ENCODE data around the gene KRTAP2-2. TPM values are rescaled to one million over a fixed set of nuclear protein-coding genes. Genes with fewer than 3 reads are reported as not detected.

Gene KRTAP2-2
- total and polyA plus RNA-seq, 2 of the 13 experiments (the other 11 are each of a cell fraction or from before 2014, with no cell fraction given) = not detected

DNA sequence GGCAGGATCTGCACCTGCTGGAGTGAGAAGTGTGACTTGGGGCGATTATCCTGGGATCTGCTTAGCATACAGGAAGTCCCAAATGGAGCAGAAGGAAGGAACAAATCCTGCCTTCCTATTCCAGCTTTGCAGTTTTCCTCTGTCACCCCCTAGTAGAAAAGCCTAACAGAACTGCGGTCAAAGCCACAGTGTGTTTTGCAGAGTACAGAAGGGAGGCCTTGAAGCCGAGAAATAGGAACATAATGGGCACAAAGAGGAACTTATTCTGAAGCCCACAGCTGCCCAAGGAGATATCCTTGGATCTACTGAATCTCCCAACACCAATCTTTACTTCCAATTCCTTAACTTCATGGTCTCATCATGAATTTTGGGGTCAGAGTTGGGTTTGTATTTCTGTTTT, 36.5 kb downstream of the KRTAP2-2 start (continued):
- TF ChIP-seq MNT (IDR thresholded peaks at IDR 0.05) = no peak

DNA sequence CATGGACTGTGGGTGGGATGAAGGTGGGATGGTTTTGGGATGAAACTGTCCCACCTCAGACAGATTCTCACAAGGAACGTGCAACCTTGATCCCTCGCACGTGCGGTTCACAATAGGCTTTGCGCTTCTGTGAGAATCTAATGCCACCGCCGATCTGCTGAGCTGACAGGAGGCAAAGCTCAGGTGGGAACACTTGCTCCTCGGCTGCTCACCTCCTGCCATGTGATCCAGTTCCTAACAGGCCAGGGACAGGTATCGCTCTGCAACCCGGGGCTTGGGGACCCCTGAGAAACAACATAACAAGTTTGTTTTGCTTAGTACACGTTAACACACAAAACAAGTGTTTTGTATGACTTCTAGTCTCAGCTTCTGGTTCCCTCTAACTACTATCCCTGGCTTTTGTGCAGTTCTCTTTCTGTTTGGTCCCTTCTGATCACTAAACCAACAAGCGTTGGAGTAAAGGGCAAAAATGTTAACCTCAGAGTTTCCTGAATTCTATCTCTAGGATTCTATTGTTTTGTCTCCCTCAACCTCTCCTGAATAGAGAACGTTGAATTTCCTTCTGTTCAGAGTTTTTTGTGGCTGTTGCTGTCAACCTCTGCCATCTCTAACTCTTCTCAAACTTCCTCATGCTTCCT, 38.3 kb downstream of the KRTAP2-2 start:
- in situ Hi-C loops (cut with HindIII; ENCODE audit: extremely low pct_ligation_motif_present, low pct_unique_long_range_greater_than_20kb) = no loop called here
- TF ChIP-seq SOX6 (IDR thresholded peaks at IDR 0.05) (no peak), SOX6 (CRISPR knock-in tag; IDR thresholded peaks at IDR 0.05) (0 out of 2 replicates have a peak, but pooled peaks have one; percentile 25), AHR (CRISPR knock-in tag; IDR thresholded peaks at IDR 0.05) (no peak), ETV6 (CRISPR knock-in tag; conservative IDR thresholded peaks at IDR 0.05) (no peak), BCL6 (CRISPR knock-in tag; IDR thresholded peaks at IDR 0.05) (peak; percentile 57; the same call in 1 of the 2 replicates), SOX5 (CRISPR knock-in tag; IDR thresholded peaks at IDR 0.05; ENCODE audit: borderline replicate concordance) (peak; percentile 60; the same call in 1 of the 2 replicates), MIER3 (CRISPR knock-in tag; IDR thresholded peaks at IDR 0.05; ENCODE audit: borderline replicate concordance) (0 out of 2 replicates have a peak, but pooled peaks have one; percentile 15), ASH2L (IDR thresholded peaks at IDR 0.05; ENCODE audit: insufficient read length, low read depth, low read length) (peak; percentile 45), HNRNPH1 (optimal IDR thresholded peaks at IDR 0.05; ENCODE audit: low read depth, low read length) (no peak), HCFC1 (IDR thresholded peaks at IDR 0.05; ENCODE audit: low read depth, low read length) (no peak), SNRNP70 (IDR thresholded peaks at IDR 0.05; ENCODE audit: low read depth, low read length) (no peak), ELF3 (CRISPR knock-in tag; IDR thresholded peaks at IDR 0.05) (peak; percentile 23; the same call in 1 of the 2 replicates), ZNF792 (CRISPR knock-in tag; IDR thresholded peaks at IDR 0.05) (peak; percentile 54; the same call in 1 of the 2 replicates), SP5 (CRISPR knock-in tag; IDR thresholded peaks at IDR 0.05; ENCODE audit: borderline replicate concordance, low read depth) (no peak), SALL1 (CRISPR knock-in tag; IDR thresholded peaks at IDR 0.05) (peak; percentile 40; the same call in 1 of the 2 replicates), ZBTB1 (CRISPR knock-in tag; IDR thresholded peaks at IDR 0.05; ENCODE audit: borderline replicate concordance) (no peak), ZNF329 (CRISPR knock-in tag; IDR thresholded peaks at IDR 0.05; ENCODE audit: low read depth) (no peak), ZNF589 (CRISPR knock-in tag; conservative IDR thresholded peaks at IDR 0.05) (no peak), SOX13 (IDR thresholded peaks at IDR 0.05) (no peak), SOX13 (CRISPR knock-in tag; conservative IDR thresholded peaks at IDR 0.05 in 1 of 2, IDR thresholded peaks at IDR 0.05 in 1 of 2) (peak in 1 of 2 experiments; percentile 65; a peak in 2 of 4 replicates), ZKSCAN8 (CRISPR knock-in tag; IDR thresholded peaks at IDR 0.05; ENCODE audit: borderline replicate concordance) (no peak), HMGA1 (CRISPR knock-in tag; conservative IDR thresholded peaks at IDR 0.05) (no peak)
- TF ChIP-seq, protein P1, sequence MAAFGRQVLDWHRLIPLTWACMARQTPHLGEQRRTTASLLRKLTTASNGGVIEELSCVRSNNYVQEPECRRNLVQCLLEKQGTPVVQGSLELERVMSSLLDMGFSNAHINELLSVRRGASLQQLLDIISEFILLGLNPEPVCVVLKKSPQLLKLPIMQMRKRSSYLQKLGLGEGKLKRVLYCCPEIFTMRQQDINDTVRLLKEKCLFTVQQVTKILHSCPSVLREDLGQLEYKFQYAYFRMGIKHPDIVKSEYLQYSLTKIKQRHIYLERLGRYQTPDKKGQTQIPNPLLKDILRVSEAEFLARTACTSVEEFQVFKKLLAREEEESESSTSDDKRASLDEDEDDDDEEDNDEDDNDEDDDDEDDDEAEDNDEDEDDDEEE (CRISPR knock-in tag; IDR thresholded peaks at IDR 0.05) = no peak

More for the DNA sequence above, 38.3 kb downstream of the KRTAP2-2 start:
- Histone ChIP-seq H3K4me1 (ENCODE audit: insufficient read depth, low read length) (peaks cover 43% of the 10 kb centered on the region), H3K79me2 (ENCODE audit: insufficient read depth, low read length) (no peaks in the 10 kb centered on the region), H3K4me2 (ENCODE audit: low read depth, low read length) (peak overlapping the region; percentile 59), H3K27me3 (ENCODE audit: control insufficient read depth in 1 of 2, insufficient read depth in 2 of 2, low read length in 2 of 2) (no peaks in the 10 kb centered on the region), H3K9ac (ENCODE audit: insufficient read depth, low read depth, low read length) (peak overlapping the region; percentile 45; the same call in 1 of the 2 replicates), H3K4me3 (replicated peaks in 1 of 3; ENCODE audit: insufficient read depth in 1 of 3, low read depth in 2 of 3, low read length in 3 of 3) (no peak overlapping the region; a peak in 1 of 6 replicates), H3K9me3 (ENCODE audit: low read length) (no peaks in the 10 kb centered on the region; the same call in 1 of the 2 replicates), H4K20me1 (ENCODE audit: insufficient read depth, low read length) (no peaks in the 10 kb centered on the region), H2AFZ (ENCODE audit: low read length) (peak overlapping the region; percentile 70), H3K36me3 (replicated peaks in 1 of 2; ENCODE audit: control insufficient read depth in 1 of 2, insufficient read depth in 2 of 2, low read length in 2 of 2) (no peaks in the 10 kb centered on the region), H3K27ac (ENCODE audit: extremely low read length, insufficient read depth, low read length) (peak overlapping the region; percentile 19)
- intact Hi-C loops (cut with micrococcal nuclease; ENCODE audit: unreplicated experiment) = no loop called here
- no peak for FAIRE-seq
- ChIA-PET POLR2A (no interaction called here), CTCF (ENCODE audit: low intra/inter-chr PET ratio, low total read pairs) (no interaction called here)
- ATAC-seq = peak; percentile 80
- no TSS peak for BruUV-seq (replicated peaks)
- WGBS (ENCODE audit: low lambda C conversion rate) = 49% methylated on average over 13 of the region's 13 CpGs
- peak; percentile 72 for DNase-seq (ENCODE audit: low spot score)

Data from HepG2 (cell line).